Measurements from ENCODE around the gene MAP2K2. TPM values are rescaled to one million over a fixed set of nuclear protein-coding genes. Genes with fewer than 3 reads are reported as not detected.

MAP2K2 gene
- total and polyA plus RNA-seq, 9 of the 15 experiments (the other 6 are each of a cell fraction or from before 2014, with no cell fraction given), result 1.0 to 151 (median 58.3) TPM

DNA sequence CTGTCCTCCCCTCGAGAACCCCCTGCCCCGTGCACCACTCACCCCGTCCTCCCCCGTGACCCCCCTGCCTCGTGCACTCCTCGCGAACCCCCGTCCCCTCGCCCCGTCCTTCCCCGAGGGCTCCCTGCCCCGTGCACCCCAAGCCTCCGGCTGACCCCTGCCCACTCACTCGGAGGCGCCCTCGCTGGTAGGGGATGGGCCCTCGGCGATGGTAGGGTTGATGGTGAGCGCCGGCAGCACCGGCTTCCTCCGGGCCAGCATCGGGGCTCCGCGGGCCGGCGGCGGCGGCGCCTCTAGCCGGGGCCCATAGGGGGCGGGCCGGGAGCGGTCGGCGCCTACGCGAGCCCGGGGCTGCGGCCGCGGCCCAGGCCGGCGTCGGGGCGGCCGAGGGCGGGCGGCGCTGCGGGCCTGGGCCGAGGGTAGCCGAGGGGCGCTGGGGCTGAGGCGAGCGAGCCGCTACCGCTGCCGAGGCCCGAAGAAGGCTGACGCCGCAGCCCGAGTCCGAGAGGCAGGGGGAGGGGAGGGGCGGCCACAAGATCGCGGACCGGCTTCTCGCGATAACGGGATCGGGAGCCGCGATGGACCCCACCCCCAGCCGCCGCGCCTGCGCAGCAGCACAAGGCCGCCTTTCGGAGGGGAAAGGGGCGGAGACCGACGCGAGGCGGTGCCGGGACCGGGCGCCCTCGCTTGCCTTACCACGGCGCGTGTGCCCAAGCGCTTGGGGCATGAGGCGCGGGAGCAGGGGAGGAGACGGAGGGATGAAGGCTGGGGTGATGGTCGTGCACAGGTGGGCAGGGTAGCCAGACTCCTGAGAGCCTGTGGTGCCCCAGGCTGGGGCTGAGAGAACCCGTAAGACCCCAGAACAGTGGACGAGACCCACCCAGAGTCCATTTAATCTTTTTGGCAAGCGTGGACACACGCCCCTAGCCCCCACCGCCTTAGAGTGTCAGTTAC lies at the start of gene MAP2K2 (continued):
- TF ChIP-seq, protein P1, sequence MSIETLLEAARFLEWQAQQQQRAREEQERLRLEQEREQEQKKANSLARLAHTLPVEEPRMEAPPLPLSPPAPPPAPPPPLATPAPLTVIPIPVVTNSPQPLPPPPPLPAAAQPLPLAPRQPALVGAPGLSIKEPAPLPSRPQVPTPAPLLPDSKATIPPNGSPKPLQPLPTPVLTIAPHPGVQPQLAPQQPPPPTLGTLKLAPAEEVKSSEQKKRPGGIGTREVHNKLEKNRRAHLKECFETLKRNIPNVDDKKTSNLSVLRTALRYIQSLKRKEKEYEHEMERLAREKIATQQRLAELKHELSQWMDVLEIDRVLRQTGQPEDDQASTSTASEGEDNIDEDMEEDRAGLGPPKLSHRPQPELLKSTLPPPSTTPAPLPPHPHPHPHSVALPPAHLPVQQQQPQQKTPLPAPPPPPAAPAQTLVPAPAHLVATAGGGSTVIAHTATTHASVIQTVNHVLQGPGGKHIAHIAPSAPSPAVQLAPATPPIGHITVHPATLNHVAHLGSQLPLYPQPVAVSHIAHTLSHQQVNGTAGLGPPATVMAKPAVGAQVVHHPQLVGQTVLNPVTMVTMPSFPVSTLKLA (conservative IDR thresholded peaks at IDR 0.05), result peak; percentile 57 to 83
- TF ChIP-seq NFIC (IDR thresholded peaks at IDR 0.05) (no peak; the same call in 1 of the 2 replicates), PCBP1 (IDR thresholded peaks at IDR 0.05; ENCODE audit: low read depth, low read length, poor library complexity, severe bottlenecking) (peak; percentile 83), ZNF507 (tag; conservative IDR thresholded peaks at IDR 0.05) (no peak), FOXJ3 (CRISPR knock-in tag; IDR thresholded peaks at IDR 0.05) (no peak), ATF1 (CRISPR knock-in tag; IDR thresholded peaks at IDR 0.05) (no peak), ATF1 (tag; IDR thresholded peaks at IDR 0.05) (peak; percentile 40), ZBTB8A (IDR thresholded peaks at IDR 0.05; ENCODE audit: partially characterized antibody) (no peak), MTA1 (IDR thresholded peaks at IDR 0.05; ENCODE audit: borderline replicate concordance) (no peak; the same call in 1 of the 2 replicates), SAFB (IDR thresholded peaks at IDR 0.05; ENCODE audit: borderline replicate concordance, low read depth, low read length) (no peak), NONO (IDR thresholded peaks at IDR 0.05; ENCODE audit: low read depth in 2 of 2, low read length in 1 of 2) (peak in 1 of 2 experiments; percentile 94; a peak in 2 of 4 replicates), ELF2 (CRISPR knock-in tag; IDR thresholded peaks at IDR 0.05) (no peak), EHMT2 (IDR thresholded peaks at IDR 0.05) (no peak), SMARCB1 (IDR thresholded peaks at IDR 0.05; ENCODE audit: insufficient read length, low read depth) (no peak), ZNF766 (CRISPR knock-in tag; conservative IDR thresholded peaks at IDR 0.05) (no peak), ZNF232 (CRISPR knock-in tag; IDR thresholded peaks at IDR 0.05) (no peak), PCBP2 (IDR thresholded peaks at IDR 0.05; ENCODE audit: low read depth, low read length, poor library complexity, severe bottlenecking) (no peak), ZNF384 (IDR thresholded peaks at IDR 0.05; ENCODE audit: low read depth, low read length) (no peak), CHD1 (IDR thresholded peaks at IDR 0.05; ENCODE audit: low read length) (peak; percentile 25), L3MBTL2 (IDR thresholded peaks at IDR 0.05) (peak; percentile 85; the same call in 1 of the 2 replicates), CEBPB (tag; IDR thresholded peaks at IDR 0.05) (no peak), ZNF41 (CRISPR knock-in tag; conservative IDR thresholded peaks at IDR 0.05) (no peak), ETV6 (IDR thresholded peaks at IDR 0.05; ENCODE audit: borderline replicate concordance in 1 of 2, low read depth in 2 of 2, low read length in 1 of 2) (no peak), ETV6 (CRISPR knock-in tag; IDR thresholded peaks at IDR 0.05; ENCODE audit: borderline replicate concordance) (no peak), MYC (IDR thresholded peaks at IDR 0.05; ENCODE audit: low read depth, low read length) (peak; percentile 87), MYC (CRISPR knock-in tag; IDR thresholded peaks at IDR 0.05; ENCODE audit: borderline replicate concordance, low read depth) (no peak; the same call in 1 of the 2 replicates)
- TF ChIP-seq, protein P2, sequence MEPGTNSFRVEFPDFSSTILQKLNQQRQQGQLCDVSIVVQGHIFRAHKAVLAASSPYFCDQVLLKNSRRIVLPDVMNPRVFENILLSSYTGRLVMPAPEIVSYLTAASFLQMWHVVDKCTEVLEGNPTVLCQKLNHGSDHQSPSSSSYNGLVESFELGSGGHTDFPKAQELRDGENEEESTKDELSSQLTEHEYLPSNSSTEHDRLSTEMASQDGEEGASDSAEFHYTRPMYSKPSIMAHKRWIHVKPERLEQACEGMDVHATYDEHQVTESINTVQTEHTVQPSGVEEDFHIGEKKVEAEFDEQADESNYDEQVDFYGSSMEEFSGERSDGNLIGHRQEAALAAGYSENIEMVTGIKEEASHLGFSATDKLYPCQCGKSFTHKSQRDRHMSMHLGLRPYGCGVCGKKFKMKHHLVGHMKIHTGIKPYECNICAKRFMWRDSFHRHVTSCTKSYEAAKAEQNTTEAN (CRISPR knock-in tag; IDR thresholded peaks at IDR 0.05), result no peak
